NB4 (cell line): Measurements from ENCODE around the gene CLPTM1L.
A peak's percentile ranks its signal among the peaks of the same experiment; 100 is the strongest.
"Not testable (repeated sequence)": the region's sequence is repeated elsewhere in the genome, so short reads cannot be mapped to it uniquely, and the experiment has no call there.

Experiments used
- DNase-seq: peaks from one replicate; pipeline ENCODE4 v3.0.0; 2010; ENCODE audit warnings: low read depth
- H3K4me3 ChIP-seq: one replicate; pipeline ENCODE4 v1.5.1; 2011; ENCODE audit warnings: mild to moderate bottlenecking, low read depth, low read length, moderate library complexity
- CTCF ChIP-seq: IDR thresholded peaks from one replicate; pipeline ENCODE4 v1.5.1; 2012; ENCODE audit warnings: low read depth, low read length
- MAX ChIP-seq: IDR thresholded peaks from 2 replicates; pipeline ENCODE4 v1.6.1; 2011; ENCODE audit warnings: low read depth, low read length
- MYC ChIP-seq: IDR thresholded peaks from 2 replicates; pipeline ENCODE4 v1.6.1; 2011; ENCODE audit warnings: low read depth, low read length
- POLR2A ChIP-seq: IDR thresholded peaks from 2 replicates; pipeline ENCODE4 v1.6.1; 2011; ENCODE audit warnings: mild to moderate bottlenecking; ENCODE audit not compliant: insufficient read length; ENCODE audit errors: extremely low read depth

CLPTM1L gene

GRCh38 chr5:1336749-1337488 is 8.0 kb downstream of the CLPTM1L start:
- no peak for DNase-seq
- H3K4me3 ChIP-seq, result no peak overlapping the region
- TF ChIP-seq MAX (no peak), CTCF (no peak), POLR2A (no peak), MYC (no peak)

- H3K4me3 ChIP-seq, result no peak overlapping the region
- no peak for DNase-seq
- TF ChIP-seq POLR2A, result no peak
- no peak for TF ChIP-seq MYC
- TF ChIP-seq MAX, result no peak
- TF ChIP-seq CTCF, result no peak
Measured at GRCh38 chr5:1336106-1336561, 8.8 kb downstream of the CLPTM1L start.

GRCh38 chr5:1335540-1336095 is 9.3 kb downstream of the CLPTM1L start:
- H3K4me3 ChIP-seq, result no peak overlapping the region
- TF ChIP-seq MAX (no peak), CTCF (no peak), MYC (no peak), POLR2A (no peak)
- DNase-seq, result no peak

- no peak for DNase-seq
- TF ChIP-seq MYC (no peak), POLR2A (no peak), CTCF (no peak), MAX (no peak)
- H3K4me3 ChIP-seq, result no peak overlapping the region
Measured at GRCh38 chr5:1334831-1335539, 9.9 kb downstream of the CLPTM1L start.

- DNase-seq, result no peak
- no peak overlapping the region for H3K4me3 ChIP-seq
- no peak for TF ChIP-seq MAX
- TF ChIP-seq POLR2A, result no peak
- no peak for TF ChIP-seq CTCF
- no peak for TF ChIP-seq MYC
Measured at GRCh38 chr5:1333986-1334385, 10.9 kb downstream of the CLPTM1L start.

GRCh38 chr5:1333286-1333685 is 11.6 kb downstream of the CLPTM1L start:
- DNase-seq, result peak; percentile 65
- H3K4me3 ChIP-seq, result not testable (repeated sequence)
